GM10266 (cell line): ENCODE results near the gene MFSD6.
"Not testable (repeated sequence)": the region's sequence is repeated elsewhere in the genome, so short reads cannot be mapped to it uniquely, and the experiment has no call there.

Source experiments
- DNase-seq: peaks from one replicate; pipeline ENCODE4 v3.0.0; 2012; ENCODE audit errors: extremely low spot score
- CTCF ChIP-seq: IDR thresholded peaks from 2 replicates; pipeline ENCODE4 v1.5.1; 2012; ENCODE audit warnings: mild to moderate bottlenecking, low read depth; ENCODE audit not compliant: control insufficient read depth, insufficient read depth; ENCODE audit errors: missing control alignments

Gene MFSD6

GRCh38 chr2:190425221-190425866 lies 17.2 kb downstream of the MFSD6 start:
- no peak for TF ChIP-seq CTCF

DNA sequence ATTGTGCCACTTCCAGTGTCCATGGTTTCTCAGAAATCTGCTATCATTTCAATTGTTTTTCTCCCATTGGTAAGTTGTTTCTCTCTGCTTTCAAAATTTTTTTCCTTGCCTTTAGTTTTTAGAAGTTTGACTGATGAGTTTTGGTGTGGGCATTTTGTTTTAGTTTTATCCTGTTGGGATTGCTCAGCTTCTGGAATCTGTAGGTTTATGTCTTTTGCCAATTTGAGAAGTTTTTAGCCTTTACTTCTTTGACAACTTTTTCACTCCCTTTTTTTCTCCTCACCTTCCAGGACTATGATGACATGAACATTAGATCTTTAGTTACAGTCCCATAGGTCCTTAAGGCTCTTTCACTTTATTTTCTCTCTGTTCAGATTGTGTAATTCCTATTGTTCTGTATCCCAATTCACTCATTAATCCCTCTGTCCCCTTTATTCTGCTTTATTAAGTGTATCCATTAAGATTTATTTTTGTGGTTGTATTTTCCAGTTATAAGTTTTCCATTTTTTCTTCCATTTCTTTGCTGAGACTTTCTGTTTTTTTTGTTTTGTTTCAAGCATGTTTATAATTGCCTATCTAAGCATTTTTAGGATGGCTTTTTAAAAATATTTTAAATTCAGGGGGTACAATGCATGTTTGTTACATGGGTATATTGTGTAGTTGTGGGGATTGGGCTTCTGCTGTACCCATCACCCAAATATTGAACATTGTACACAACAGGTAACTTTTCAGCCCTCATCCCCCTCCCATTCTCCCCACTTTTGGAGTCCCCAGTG lies 17.9 kb downstream of the MFSD6 start:
- no peak for DNase-seq
- TF ChIP-seq CTCF: no peak

More at GRCh38 chr2:190425221-190425866, 17.2 kb downstream of the MFSD6 start:
- DNase-seq: no peak

DNA sequence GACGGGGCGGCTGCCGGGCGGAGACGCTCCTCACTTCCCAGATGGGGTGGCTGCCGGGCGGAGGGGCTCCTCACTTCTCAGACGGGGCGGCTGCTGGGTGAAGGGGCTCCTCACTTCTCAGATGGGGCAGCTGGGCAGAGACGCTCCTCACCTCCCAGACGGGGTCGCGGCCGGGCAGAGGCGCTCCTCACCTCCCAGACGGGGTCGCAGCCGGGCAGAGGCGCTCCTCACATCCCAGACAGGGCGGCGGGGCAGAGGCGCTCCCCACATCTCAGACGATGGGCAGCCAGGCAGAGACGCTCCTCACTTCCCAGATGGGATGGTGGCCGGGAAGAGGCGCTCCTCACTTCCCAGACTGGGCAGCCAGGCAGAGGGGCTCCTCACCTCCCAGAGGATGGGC lies 22.7 kb downstream of the MFSD6 start:
- DNase-seq: not testable (repeated sequence)

DNA sequence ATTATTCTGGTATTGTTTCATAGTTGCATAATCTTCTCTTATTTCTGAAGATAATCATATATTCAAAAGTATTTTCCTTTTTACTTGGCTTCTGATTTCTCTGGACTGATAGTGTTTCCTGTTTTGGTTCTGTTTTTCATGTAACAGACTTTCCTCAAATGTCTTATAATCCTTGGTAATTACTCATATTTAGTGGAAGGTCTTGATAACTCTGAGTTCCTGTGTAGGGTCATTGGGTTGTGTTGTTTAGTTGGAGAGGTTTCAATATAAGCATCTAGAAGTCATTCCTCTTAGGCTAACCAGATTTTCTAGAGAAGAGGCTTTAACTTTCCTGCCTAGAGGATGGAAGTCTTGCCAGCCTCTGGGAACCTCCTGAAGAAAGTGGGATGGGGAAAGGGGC lies 23.8 kb downstream of the MFSD6 start:
- no peak for TF ChIP-seq CTCF
- DNase-seq: no peak

DNA sequence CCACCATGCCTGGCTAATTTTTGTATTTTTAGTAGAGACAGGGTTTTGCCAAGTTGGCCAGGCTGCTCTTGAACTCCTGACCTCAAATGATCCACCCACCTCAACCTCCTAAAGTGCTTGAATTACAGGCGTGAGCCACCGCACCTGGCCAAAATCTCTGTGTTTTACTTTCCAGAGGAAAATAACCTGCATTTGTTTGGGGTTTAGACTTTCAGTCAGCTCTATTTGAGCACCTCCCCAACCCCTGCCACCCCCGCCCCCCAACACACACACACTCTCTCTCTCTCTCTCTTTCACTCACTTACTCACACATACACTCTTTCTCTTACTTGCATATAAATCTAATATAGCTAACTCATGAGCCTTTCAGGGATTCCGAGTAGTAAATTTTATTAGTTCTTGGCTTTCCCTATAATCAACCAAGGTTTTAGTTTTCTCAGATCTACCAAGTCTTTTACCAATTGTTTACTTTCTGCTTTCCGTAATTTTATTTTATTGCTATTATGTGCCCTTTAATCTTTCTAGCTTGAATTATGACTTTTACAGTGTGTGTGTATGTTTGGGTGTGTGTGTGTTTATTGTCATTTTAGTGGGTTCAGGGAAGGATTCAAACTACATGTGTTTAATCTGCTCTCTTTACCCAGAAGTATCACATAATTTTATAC lies 24.5 kb downstream of the MFSD6 start:
- no peak for TF ChIP-seq CTCF
- DNase-seq: peak; percentile 49

DNA sequence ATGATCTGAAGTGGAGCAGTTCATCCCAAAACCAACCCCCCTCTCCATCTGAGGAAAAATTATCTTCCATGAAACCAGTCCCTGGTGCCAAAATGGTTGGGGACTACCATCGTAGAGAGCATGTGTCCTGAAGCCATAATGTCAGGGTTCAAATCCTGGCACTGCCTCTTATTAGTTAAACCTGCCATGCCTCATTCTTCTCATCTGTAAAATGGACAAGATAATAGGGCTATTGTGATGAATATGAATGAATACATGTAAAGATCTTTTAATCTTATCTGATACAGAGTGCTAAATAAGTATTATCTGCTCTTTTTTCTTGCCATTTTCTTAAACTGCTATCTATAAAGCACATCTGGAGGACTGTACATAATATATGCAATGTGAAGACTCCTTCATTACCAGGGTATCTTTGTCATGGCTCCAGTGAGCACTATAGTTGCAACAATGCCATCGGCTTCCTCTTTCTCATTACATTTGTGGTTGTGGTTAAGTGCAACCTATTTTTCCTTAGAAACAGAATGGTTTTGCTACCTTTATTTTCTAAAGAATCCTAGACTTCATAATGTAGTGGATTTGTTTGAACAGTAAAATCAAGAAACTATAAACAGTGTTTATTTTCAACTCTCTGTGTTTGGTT lies 27.0 kb downstream of the MFSD6 start:
- no peak for DNase-seq
- no peak for TF ChIP-seq CTCF

DNA sequence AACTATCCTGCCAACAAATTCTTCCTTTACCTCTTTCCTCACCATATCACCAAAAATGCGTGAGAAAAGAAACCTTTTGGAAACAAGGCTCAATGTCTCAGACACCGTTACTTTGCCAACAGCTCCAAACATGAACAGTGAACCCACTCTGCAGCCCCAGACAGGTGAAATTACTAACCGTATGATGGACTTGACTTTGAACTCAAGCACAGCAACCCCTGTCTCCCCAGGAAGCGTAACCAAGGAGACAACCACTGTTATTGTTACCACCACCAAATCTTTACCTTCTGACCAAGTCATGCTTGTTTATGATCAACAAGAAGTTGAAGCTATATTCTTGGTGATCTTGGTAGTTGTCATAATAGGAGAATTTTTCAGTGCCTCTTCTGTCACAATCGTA lies 28.4 kb downstream of the MFSD6 start:
- no peak for DNase-seq
- no peak for TF ChIP-seq CTCF
